ENCODE measurements around the gene WDR35. TPM values are rescaled to one million over a fixed set of nuclear protein-coding genes. Genes with fewer than 3 reads are reported as not detected.

The WDR35 gene
- total and polyA plus RNA-seq, 10 of the 15 experiments (the other 5 are each of a cell fraction or from before 2014, with no cell fraction given) = 3.0 to 9.3 (median 6.3) TPM

DNA sequence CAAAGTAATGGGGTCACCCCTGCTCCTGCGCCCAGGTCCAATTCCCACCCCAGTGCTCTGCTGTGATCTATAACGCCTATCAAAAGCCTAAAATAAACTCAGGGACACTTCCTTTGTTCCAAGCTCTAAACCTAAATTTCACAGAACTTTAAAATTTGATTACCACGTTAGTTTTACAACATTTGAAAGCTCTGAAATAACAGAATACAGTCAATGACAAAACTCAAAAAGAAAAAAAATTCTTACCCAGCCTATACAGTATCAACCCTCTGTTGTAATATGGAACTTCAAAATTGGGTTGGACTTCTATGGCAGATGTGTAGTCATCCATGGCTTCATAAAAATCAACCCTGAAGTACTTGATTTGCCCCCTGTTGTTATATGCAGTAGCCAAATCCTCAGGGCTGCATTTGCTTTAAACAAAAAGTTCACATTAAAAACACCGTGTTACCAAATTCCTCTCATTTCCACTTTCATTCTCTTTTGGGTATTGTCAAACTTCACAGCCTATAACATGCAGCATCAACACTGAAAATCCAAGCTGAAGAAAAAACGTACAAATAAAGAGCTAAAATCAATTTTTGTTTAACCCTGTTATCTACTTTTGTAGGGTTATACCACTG, 92.2 kb downstream of the WDR35 start (continued):
- no peak for TF ChIP-seq MYC (IDR thresholded peaks at IDR 0.05; ENCODE audit: insufficient read depth, insufficient read length, insufficient replicate concordance, low read length, severe bottlenecking)

DNA sequence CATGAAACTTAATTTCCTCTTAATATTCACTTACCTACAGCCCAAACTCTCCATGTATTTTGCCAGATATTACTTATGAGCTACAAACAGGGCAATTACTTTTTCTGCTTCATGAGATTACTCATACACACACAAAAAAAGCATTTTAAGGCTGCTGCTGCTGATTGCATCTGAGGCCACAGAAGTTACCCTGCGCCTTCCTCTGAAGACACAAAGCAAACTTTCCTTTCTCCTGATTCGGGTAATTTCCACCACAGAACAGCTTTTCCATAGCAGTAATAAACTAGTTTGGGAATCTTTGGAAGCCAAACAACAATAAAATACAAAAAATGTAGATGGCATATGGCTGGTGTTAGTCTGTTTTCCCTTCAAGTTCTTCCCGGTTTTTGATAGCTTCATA, 94.4 kb downstream of the WDR35 start:
- WGBS (ENCODE audit: insufficient coverage, insufficient replicate concordance, low lambda C conversion rate, missing lambda C conversion rate) = 18% methylated on average over 3 of the region's 3 CpGs
- Histone ChIP-seq H3K4me2 (ENCODE audit: control insufficient read depth, insufficient read depth) (peak overlapping the region; percentile 70), H3K36me3 (ENCODE audit: control insufficient read depth in 2 of 2, insufficient read depth in 2 of 2, low read length in 1 of 2) (no peaks in the 10 kb centered on the region), H3K79me2 (ENCODE audit: control insufficient read depth, insufficient read depth, low read length) (peaks cover 73% of the 10 kb centered on the region), H3K9ac (ENCODE audit: control insufficient read depth, insufficient read depth, low read length) (peak overlapping the region; percentile 51), H2AFZ (ENCODE audit: control insufficient read depth, low read depth, low read length) (no peak overlapping the region), H3K4me3 (peak overlapping the region; percentile 32; the same call in 1 of the 2 replicates), H3K9me3 (replicated peaks; ENCODE audit: control insufficient read depth, insufficient read depth, low read length) (no peaks in the 10 kb centered on the region; the same call in 2 of the 3 replicates), H4K20me1 (ENCODE audit: control insufficient read depth, insufficient read depth) (no peaks in the 10 kb centered on the region), H3K27ac (ENCODE audit: control insufficient read depth, insufficient read depth) (peak overlapping the region; percentile 86), H3K4me1 (ENCODE audit: control insufficient read depth, insufficient read depth, low read length) (peaks cover 28% of the 10 kb centered on the region), H3K27me3 (replicated peaks in 1 of 2; ENCODE audit: control insufficient read depth in 2 of 2, insufficient read depth in 2 of 2, low read length in 1 of 2) (no peaks in the 10 kb centered on the region)
- TF ChIP-seq, protein P1, sequence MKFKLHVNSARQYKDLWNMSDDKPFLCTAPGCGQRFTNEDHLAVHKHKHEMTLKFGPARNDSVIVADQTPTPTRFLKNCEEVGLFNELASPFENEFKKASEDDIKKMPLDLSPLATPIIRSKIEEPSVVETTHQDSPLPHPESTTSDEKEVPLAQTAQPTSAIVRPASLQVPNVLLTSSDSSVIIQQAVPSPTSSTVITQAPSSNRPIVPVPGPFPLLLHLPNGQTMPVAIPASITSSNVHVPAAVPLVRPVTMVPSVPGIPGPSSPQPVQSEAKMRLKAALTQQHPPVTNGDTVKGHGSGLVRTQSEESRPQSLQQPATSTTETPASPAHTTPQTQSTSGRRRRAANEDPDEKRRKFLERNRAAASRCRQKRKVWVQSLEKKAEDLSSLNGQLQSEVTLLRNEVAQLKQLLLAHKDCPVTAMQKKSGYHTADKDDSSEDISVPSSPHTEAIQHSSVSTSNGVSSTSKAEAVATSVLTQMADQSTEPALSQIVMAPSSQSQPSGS (IDR thresholded peaks at IDR 0.05; ENCODE audit: low read length) = no peak
- TF ChIP-seq STAT1 (conservative IDR thresholded peaks at IDR 0.05) (no peak), RUNX3 (IDR thresholded peaks at IDR 0.05; ENCODE audit: low read length) (peak; percentile 30; the same call in 1 of the 2 replicates)
- BruUV-seq (replicated peaks) = no TSS peak
- SMC1A ChIA-PET (ENCODE audit: uncharacterized antibody, unreplicated experiment) = interaction anchor here (1.0 to 1.4 kb wide), 3 partner anchors 16 to 153 kb away, joined by 3 to 4 read pairs (median 4); no protein-coding TSS in a partner anchor
- peak; percentile 13; the same call in 2 of the 3 replicates for ATAC-seq
- RAD21 ChIA-PET (ENCODE audit: unreplicated experiment) = interaction anchor here (1.0 to 1.5 kb wide), 2 partner anchors 29 to 31 kb away, joined by 3 read pairs; no protein-coding TSS in a partner anchor
- CTCF ChIA-PET = interaction anchor here (1.4 to 1.7 kb wide), 2 partner anchors 37 to 199 kb away, joined by 4 to 6 read pairs; no protein-coding TSS in a partner anchor
- in situ Hi-C loops (cut with MboI) (no loop called here), intact Hi-C loops (cut with micrococcal nuclease; ENCODE audit: unreplicated experiment) (no loop called here)
- DNase-seq (ENCODE audit: low read depth, low spot score) = no peak
- POLR2A ChIA-PET = interaction anchor here (0.7 to 1.3 kb wide), 2 partner anchors 14 to 30 kb away, joined by 3 to 4 read pairs; no protein-coding TSS in a partner anchor
- FAIRE-seq = no peak

Measured in GM12878 (cell line).